Measurements from ENCODE around the gene AGAP2. TPM values are rescaled to one million over a fixed set of nuclear protein-coding genes. Genes with fewer than 3 reads are reported as not detected.

Gene AGAP2
- polyA plus RNA-seq, 1 donor (not counting 4 experiments of a cell fraction or from before 2014, with no cell fraction given), result 0.13 TPM

DNA sequence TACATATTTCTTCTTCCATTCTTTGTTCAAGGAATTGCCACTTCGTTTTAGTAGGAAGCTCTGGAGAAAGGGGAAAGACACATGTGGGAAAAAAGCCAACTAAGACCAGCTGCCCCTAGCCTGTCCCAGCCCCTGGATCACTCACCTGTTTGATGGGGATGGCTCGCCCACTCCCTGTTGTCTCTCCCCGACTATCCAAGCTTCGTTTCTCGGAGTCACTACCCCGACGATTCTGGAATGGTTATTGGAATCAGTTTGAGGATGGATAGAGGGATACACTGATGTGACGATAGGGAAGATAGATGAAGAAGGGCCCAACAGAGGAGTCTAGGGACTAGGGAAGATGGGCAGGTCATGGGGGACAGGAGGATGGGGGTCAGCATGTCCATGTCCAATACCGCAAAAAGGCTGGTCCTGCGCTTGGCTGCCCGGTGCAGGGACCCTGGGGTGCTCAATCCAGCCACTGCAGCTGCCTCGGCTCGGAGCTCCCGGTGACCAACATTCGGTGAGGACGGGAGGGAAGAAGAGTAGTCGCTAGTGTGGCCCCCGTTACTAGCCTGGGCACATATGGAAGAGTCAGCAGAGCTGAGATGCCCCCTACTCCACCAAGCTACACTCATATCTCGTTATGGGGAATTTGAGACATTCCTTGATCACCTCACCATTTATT lies 7.0 kb downstream of the AGAP2 start:
- H3K27me3 ChIP-seq (ENCODE audit: control insufficient read depth, extremely low read depth, insufficient read depth, low read length), result peaks cover 22% of the 10 kb centered on the region
- H3K4me1 ChIP-seq (ENCODE audit: control insufficient read depth, extremely low read depth, insufficient read depth, low read length), result peaks cover 14% of the 10 kb centered on the region
- FAIRE-seq (no peak), DNase-seq (ENCODE audit: low read depth, low spot score) (no peak)
- no peaks in the 10 kb centered on the region for H4K20me1 ChIP-seq (ENCODE audit: control insufficient read depth, extremely low read depth, insufficient read depth, low read length)
- H3K9me3 ChIP-seq (ENCODE audit: control insufficient read depth, low read depth, low read length), result no peaks in the 10 kb centered on the region
- dilution Hi-C loops (cut with MboI; ENCODE audit: extremely low pct_ligation_motif_present, low sequenced_read_pairs), result loop anchor here (25.0 kb wide), 1 partner anchor 144 kb away; the partner anchor contains the start of gene PIP4K2C
- H3K4me2 ChIP-seq (ENCODE audit: control insufficient read depth, extremely low read depth, insufficient read depth, low read depth, low read length), result no peak overlapping the region
- no peak overlapping the region for H3K4me3 ChIP-seq (ENCODE audit: control insufficient read depth in 2 of 3, extremely low read depth in 1 of 3, insufficient read depth in 2 of 3, low read depth in 1 of 3, low read length in 3 of 3)
- no peak overlapping the region for H3K9ac ChIP-seq (ENCODE audit: control insufficient read depth, extremely low read depth, insufficient read depth, low read length)
- H3K9me1 ChIP-seq (ENCODE audit: control insufficient read depth, extremely low read depth, insufficient read depth, low read length), result no peaks in the 10 kb centered on the region
- peaks cover 0 to 3% of the 10 kb centered on the region in 2 experiments for H3K36me3 ChIP-seq (ENCODE audit: control insufficient read depth in 2 of 2, extremely low read depth in 1 of 2, insufficient read depth in 2 of 2, low read length in 2 of 2)
- H3K27ac ChIP-seq (ENCODE audit: control insufficient read depth, insufficient read depth, low read length), result no peak overlapping the region
- TF ChIP-seq, protein P1, sequence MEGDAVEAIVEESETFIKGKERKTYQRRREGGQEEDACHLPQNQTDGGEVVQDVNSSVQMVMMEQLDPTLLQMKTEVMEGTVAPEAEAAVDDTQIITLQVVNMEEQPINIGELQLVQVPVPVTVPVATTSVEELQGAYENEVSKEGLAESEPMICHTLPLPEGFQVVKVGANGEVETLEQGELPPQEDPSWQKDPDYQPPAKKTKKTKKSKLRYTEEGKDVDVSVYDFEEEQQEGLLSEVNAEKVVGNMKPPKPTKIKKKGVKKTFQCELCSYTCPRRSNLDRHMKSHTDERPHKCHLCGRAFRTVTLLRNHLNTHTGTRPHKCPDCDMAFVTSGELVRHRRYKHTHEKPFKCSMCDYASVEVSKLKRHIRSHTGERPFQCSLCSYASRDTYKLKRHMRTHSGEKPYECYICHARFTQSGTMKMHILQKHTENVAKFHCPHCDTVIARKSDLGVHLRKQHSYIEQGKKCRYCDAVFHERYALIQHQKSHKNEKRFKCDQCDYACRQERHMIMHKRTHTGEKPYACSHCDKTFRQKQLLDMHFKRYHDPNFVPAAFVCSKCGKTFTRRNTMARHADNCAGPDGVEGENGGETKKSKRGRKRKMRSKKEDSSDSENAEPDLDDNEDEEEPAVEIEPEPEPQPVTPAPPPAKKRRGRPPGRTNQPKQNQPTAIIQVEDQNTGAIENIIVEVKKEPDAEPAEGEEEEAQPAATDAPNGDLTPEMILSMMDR (optimal IDR thresholded peaks at IDR 0.05 in 1 of 3, IDR thresholded peaks at IDR 0.05 in 1 of 3, conservative IDR thresholded peaks at IDR 0.05 in 1 of 3; ENCODE audit: extremely low read depth in 1 of 3, insufficient read depth in 2 of 3, low read length in 3 of 3), result no peak
- TF ChIP-seq EZH2 (IDR thresholded peaks at IDR 0.05; ENCODE audit: low read length), result no peak
- no peak overlapping the region for H2AFZ ChIP-seq (ENCODE audit: control insufficient read depth, low read length)
- H3K79me2 ChIP-seq (ENCODE audit: control insufficient read depth, insufficient read depth, low read length), result no peaks in the 10 kb centered on the region

DNA sequence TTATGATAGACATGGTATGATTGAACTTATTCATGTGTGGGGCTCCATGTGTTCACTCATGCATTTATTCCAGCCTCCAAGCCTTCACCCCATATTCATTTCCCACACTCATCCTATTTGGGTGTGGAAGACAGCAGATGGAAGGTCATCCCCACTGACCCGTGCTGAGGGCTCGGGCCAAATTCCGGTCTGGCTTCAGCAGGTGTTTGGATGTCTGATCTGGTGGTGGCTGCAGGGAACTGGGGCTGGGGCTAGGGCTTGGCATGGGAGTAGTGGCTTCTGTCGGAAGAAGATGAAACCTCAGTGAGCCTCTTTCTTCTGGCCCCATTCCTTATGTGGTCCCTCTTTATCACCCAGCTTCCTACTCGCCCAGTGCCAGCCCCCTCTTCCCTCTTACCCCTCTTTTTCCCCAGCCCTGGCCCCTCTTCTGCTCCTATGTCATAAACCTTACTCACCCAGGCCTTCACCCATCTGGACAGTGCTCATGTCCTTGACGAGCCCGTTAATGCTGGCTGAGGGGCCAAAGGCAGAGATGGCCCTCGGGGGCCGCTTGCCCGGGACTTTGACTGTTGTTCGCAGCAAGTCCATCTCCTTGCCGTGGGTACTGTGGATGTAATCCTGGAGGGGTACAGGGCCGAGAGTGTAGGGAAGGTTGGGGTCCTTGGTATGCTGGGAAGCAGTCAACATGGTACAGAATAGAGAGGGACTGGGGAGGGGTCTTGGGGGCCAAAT lies 8.0 kb downstream of the AGAP2 start:
- H3K4me2 ChIP-seq (ENCODE audit: control insufficient read depth, extremely low read depth, insufficient read depth, low read depth, low read length), result no peak overlapping the region
- H3K4me3 ChIP-seq (ENCODE audit: control insufficient read depth in 2 of 3, extremely low read depth in 1 of 3, insufficient read depth in 2 of 3, low read depth in 1 of 3, low read length in 3 of 3), result no peak overlapping the region
- no peak for DNase-seq (ENCODE audit: low read depth, low spot score)
- peaks cover 12% of the 10 kb centered on the region for H3K27me3 ChIP-seq (ENCODE audit: control insufficient read depth, extremely low read depth, insufficient read depth, low read length)
- no peaks in the 10 kb centered on the region for H4K20me1 ChIP-seq (ENCODE audit: control insufficient read depth, extremely low read depth, insufficient read depth, low read length)
- no peaks in the 10 kb centered on the region for H3K79me2 ChIP-seq (ENCODE audit: control insufficient read depth, insufficient read depth, low read length)
- no peaks in the 10 kb centered on the region for H3K9me3 ChIP-seq (ENCODE audit: control insufficient read depth, low read depth, low read length)
- H3K27ac ChIP-seq (ENCODE audit: control insufficient read depth, insufficient read depth, low read length), result no peak overlapping the region
- dilution Hi-C loops (cut with MboI; ENCODE audit: extremely low pct_ligation_motif_present, low sequenced_read_pairs), result loop anchor here (25.0 kb wide), 1 partner anchor 143 kb away; the partner anchor contains the start of gene PIP4K2C
- H2AFZ ChIP-seq (ENCODE audit: control insufficient read depth, low read length), result no peak overlapping the region
- TF ChIP-seq, protein P1 (optimal IDR thresholded peaks at IDR 0.05 in 1 of 3, IDR thresholded peaks at IDR 0.05 in 1 of 3, conservative IDR thresholded peaks at IDR 0.05 in 1 of 3; ENCODE audit: extremely low read depth in 1 of 3, insufficient read depth in 2 of 3, low read length in 3 of 3), result no peak
- no peak for TF ChIP-seq EZH2 (IDR thresholded peaks at IDR 0.05; ENCODE audit: low read length)
- peaks cover 0 to 3% of the 10 kb centered on the region in 2 experiments for H3K36me3 ChIP-seq (ENCODE audit: control insufficient read depth in 2 of 2, extremely low read depth in 1 of 2, insufficient read depth in 2 of 2, low read length in 2 of 2)
- H3K4me1 ChIP-seq (ENCODE audit: control insufficient read depth, extremely low read depth, insufficient read depth, low read length), result peaks cover 11% of the 10 kb centered on the region
- H3K9me1 ChIP-seq (ENCODE audit: control insufficient read depth, extremely low read depth, insufficient read depth, low read length), result no peaks in the 10 kb centered on the region
- H3K9ac ChIP-seq (ENCODE audit: control insufficient read depth, extremely low read depth, insufficient read depth, low read length), result no peak overlapping the region
- no peak for FAIRE-seq
